Retina (tissue), 1 donor: ENCODE measurements around the gene NUDT2.
"Not testable (repeated sequence)": the region's sequence is repeated elsewhere in the genome, so short reads cannot be mapped to it uniquely, and the experiment has no call there.

Source experiments
- DNase-seq: peaks from one replicate; pipeline ENCODE4 v3.0.0-alpha.2; 2016

NUDT2 gene

DNA sequence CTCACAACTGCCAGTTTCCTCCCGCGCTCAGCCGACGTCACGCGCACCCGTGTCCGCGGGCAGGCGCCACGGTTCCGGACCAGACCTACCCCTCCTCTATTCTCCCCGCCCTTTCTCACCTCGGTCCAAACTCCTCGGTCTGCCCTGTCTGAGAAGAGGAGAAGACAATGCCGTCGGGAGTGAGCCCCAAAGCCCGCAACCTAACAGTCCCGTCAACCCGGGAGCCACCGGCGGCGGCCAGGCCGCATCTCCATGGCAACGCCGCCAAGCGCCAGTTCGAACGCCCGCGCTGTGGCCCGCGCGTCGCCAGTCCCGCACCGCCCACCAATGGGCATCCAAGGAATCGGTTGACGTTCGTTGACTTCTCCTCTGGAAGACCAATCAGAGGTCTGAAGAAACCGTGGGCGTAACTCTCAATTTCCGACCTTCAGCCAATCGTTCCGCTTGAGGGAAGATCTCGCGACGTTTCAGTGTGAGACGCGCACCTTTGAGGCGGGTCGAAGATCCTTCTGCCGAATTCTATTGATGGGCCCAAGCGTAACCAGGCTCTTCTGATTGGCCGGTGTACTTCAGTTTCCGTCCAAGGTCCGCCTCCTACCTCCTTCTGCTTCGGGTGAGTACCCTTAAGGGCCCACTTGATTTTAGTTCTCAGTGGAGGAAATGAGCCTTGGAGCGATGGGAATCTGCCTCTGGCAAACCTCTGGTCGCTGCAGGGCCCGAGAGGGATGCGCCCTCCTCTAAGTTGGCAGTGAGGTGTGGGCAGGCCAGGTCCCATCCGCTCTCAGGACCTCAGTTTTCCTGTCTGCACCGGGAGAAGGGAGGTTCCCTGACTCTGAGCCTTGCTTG is at the start of gene NUDT2, which contains the start of gene KIF24:
NUDT2 (plus strand) TSS at position 583 of the 846 bp plus-strand sequence. CDS start 9,471 bp downstream, outside the sequence.
KIF24 (minus strand) TSS at position 282 of the 846 bp plus-strand sequence. CDS start 17,922 bp downstream, outside the sequence.
- peak; percentile 96 for DNase-seq

GRCh38 chr9:34282096-34282495 is 47.3 kb upstream of the NUDT2 start:
- no peak for DNase-seq

DNA sequence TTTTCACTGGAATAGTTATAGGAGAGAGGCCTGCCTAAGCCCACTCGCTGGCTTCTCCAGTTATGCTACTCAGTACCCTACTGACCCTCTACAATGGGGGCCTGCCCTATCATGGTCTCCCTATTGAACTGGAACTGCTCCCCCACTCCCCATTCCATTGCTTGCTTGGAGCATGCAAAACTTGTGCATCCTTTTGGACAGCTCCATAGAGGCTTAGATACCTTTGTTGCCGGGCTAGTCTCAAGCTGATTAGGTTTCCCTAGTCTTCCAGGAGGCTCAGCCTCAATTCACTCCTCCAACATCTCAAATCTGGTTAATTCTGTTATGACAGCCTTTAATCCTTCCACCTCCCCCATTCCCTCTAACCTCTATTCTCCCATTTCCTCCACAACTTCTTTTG is 40.2 kb upstream of the NUDT2 start:
- no peak for DNase-seq

- no peak for DNase-seq
Measured at GRCh38 chr9:34291023-34291422, 38.3 kb upstream of the NUDT2 start.

- no peak for DNase-seq
Measured at GRCh38 chr9:34291423-34291822, 37.9 kb upstream of the NUDT2 start.

GRCh38 chr9:34292552-34292951 is 36.8 kb upstream of the NUDT2 start:
- DNase-seq = no peak

GRCh38 chr9:34301064-34301463 is 28.3 kb upstream of the NUDT2 start:
- DNase-seq = not testable (repeated sequence)

DNA sequence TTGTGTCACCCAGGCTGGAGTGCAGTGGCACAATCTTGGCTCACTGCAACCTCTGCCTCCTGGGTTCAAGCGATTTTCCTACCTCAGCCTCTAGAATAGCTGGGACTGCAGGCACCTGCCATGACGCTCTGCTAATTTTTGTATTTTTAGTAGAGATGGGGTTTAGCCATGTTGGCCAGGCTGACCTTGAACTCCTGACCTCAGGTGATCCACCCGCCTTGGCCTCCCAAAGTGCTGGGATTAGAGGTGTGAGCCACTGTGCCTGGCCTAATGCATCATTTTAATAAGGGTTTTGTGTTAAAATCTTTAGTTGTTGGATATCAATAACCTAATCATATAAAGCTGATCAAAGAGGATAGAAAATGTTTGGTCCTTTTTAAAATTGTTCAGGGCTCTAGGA is 21.1 kb upstream of the NUDT2 start:
- not testable (repeated sequence) for DNase-seq

GRCh38 chr9:34310215-34310614 is 19.2 kb upstream of the NUDT2 start:
- DNase-seq = no peak

GRCh38 chr9:34311499-34312185 is 17.7 kb upstream of the NUDT2 start:
- DNase-seq = no peak

DNA sequence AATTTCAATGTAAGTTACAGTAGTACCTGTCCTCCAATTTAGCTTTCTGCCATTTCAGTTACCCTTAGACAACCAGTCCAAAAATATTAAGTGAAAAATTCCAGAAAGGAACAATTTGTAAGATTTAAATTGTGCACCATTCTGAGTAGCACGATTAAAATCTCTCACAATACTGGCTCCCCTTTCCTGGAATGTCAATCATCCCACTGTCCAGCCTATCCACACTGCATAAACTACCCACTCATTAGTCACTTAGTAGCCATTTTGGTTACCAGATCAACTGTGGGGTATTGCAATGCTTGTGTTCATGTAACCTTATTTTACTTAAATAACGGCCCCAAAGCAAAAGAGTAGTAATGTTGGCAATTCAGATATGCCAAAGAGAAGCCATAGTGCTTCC is 11.9 kb upstream of the NUDT2 start:
- no peak for DNase-seq

DNA sequence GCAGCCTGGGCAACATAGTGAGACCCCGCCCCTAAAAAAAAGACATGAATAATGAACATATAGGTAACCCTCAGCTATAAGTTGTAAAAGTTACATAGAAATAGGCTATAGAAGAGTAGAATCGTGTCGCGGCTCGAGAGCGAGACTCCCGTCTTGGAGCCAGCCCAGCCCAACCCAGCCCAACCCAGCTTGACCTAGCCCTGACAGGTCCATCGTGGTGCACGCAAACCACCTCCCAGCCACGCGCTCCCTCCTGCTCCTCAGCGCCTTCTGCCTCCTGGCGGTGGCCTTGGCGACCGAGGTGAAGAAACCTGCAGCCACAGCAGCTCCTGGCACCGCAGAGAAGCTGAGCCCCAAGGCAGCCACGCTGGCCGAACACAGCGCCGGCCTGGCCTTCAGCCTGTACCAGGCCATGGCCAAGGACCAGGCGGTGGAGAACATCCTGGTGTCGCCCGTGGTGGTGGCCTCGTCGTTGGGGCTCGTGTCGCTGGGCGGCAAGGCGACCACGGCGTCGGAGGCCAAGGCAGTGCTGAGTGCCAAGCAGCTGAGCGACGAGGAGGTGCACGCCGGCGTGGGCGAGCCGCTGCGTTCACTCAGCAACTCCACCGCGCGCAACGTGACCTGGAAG is 11.1 kb upstream of the NUDT2 start:
- no peak for DNase-seq

GRCh38 chr9:34321451-34321850 is 7.9 kb upstream of the NUDT2 start:
- DNase-seq = no peak

GRCh38 chr9:34322899-34323591 is 6.3 kb upstream of the NUDT2 start:
- DNase-seq = no peak

- DNase-seq = no peak
Measured at GRCh38 chr9:34326690-34327089, 2.7 kb upstream of the NUDT2 start.

- no peak for DNase-seq
Measured at GRCh38 chr9:34328500-34328986, 826 bp upstream of the NUDT2 start.

GRCh38 chr9:34331196-34331595 is 1.8 kb downstream of the NUDT2 start:
- DNase-seq = no peak

DNA sequence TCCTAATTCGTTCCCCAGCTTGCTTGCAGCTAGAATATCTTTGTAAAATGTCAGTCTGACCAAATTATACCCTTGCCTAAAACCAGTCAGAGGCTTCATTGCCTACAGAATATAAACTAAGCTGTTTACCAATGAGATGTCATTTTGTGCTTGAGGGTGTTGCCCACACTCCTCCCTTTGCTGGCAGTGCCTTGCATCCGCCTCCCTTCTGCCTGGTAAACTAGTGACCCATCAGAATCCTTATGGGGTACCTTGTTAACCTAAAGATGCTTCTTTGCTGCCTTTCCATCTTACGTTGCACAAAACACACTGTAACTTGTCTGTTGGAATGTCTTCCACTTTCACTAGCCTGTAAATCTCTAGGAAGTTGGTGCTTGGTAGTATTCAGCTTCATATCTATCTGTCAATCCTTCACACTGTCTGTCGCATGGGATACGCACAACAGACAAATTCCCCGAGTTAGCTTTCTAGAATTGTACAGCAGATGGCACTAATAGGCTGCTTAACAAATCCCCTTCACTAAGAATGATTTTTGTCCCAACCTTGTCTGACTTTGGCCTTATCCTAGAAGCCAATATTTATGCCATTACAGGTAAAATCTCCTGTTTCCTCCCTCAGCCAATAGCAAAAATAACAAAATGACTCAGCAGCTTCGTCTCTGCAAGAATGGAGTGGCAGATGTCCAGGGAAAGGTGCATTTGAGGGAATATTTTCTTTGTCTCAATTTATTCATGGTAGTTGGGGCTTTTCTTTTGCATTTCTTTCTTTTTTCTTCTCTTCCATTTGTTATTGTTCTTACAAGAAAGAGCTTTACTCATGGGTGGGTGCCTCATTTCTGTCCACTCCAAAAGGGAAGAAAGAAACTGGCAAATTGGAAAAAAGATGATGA is 3.0 kb downstream of the NUDT2 start:
- DNase-seq = peak; percentile 27

DNA sequence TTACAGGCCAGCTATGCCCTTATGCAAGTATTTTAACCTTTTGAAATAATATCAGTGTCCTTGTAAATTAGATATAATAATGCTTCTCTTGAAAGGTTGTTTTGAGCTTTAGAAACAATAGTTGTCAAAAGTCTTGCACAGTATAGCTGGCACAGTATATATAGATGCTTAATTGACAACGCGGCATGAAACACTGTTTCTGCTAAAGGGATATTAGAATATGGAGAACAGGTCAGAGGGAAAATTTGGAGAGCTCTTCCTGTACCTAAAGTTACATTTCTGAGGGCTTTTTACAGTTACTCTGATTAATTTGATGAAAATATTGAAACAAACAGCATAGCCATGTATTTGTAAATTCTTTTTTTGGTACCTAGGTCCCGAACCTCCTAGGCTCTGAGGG is 4.5 kb downstream of the NUDT2 start:
- DNase-seq = no peak

- DNase-seq = no peak
Measured at GRCh38 chr9:34334337-34334824, 5.0 kb downstream of the NUDT2 start.

GRCh38 chr9:34334916-34335315 is 5.5 kb downstream of the NUDT2 start:
- DNase-seq = no peak

DNA sequence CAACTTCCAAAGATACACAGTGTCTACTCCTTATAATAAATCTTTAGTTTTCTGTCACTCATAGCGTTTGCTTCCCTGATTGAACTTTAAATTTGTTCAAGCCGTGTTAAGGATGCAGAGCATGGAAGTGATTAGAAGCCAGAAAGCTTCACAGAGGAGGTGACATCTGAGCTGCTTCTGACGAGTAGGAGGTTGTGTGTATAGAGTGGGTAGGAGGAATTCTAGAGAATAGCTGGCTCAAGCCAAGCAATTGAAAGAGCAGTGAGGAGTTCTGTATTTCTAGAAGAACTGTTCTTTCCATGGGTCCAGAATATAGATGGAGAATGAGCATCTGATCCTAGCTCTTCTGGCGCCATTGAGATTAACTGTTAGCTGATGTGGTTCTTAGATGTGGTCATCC is 6.0 kb downstream of the NUDT2 start:
- no peak for DNase-seq
